Right hindlimb (tissue), 1 donor: ENCODE data around the gene NIBAN1.

Experiments used
- DNase-seq: peaks from one replicate; pipeline ENCODE4 v3.0.0-alpha.2; 2018

Gene NIBAN1

GRCh38 chr1:184945678-184946412 is 28.5 kb downstream of the NIBAN1 start:
- no peak for DNase-seq

- DNase-seq: no peak
Observed at GRCh38 chr1:184945029-184945428, 29.3 kb downstream of the NIBAN1 start.

GRCh38 chr1:184943998-184944397 is 30.3 kb downstream of the NIBAN1 start:
- DNase-seq: no peak

GRCh38 chr1:184941735-184942134 is 32.6 kb downstream of the NIBAN1 start:
- DNase-seq: no peak

GRCh38 chr1:184941410-184941733 is 32.9 kb downstream of the NIBAN1 start:
- DNase-seq: no peak

GRCh38 chr1:184940694-184941409 is 33.5 kb downstream of the NIBAN1 start:
- DNase-seq: no peak

GRCh38 chr1:184940226-184940625 is 34.1 kb downstream of the NIBAN1 start:
- no peak for DNase-seq

- no peak for DNase-seq
Observed at GRCh38 chr1:184937729-184938128, 36.6 kb downstream of the NIBAN1 start.

GRCh38 chr1:184935920-184936798 is 38.1 kb downstream of the NIBAN1 start:
- DNase-seq: peak; percentile 54

GRCh38 chr1:184933944-184934343 is 40.4 kb downstream of the NIBAN1 start:
- no peak for DNase-seq

GRCh38 chr1:184932319-184932718 is 42.0 kb downstream of the NIBAN1 start:
- no peak for DNase-seq

- no peak for DNase-seq
Observed at GRCh38 chr1:184931566-184931965, 42.7 kb downstream of the NIBAN1 start.

- DNase-seq: no peak
Observed at GRCh38 chr1:184930645-184931044, 43.7 kb downstream of the NIBAN1 start.

GRCh38 chr1:184930232-184930631 is 44.1 kb downstream of the NIBAN1 start:
- no peak for DNase-seq

GRCh38 chr1:184929711-184930202 is 44.6 kb downstream of the NIBAN1 start:
- no peak for DNase-seq

GRCh38 chr1:184928394-184928793 is 45.9 kb downstream of the NIBAN1 start:
- no peak for DNase-seq
